Colonic mucosa (tissue), 4 donors: ENCODE data around the gene DHX35. TPM values are rescaled to one million over a fixed set of nuclear protein-coding genes. Genes with fewer than 3 reads are reported as not detected.

Experiments
- DNase-seq: peaks from one replicate; pipeline ENCODE4 v3.0.0-alpha.2; 2020
- H3K27ac ChIP-seq: fragments of 200-600 bp; one replicate; pipeline ENCODE4 v1.8.0; 2021
- H3K27me3 ChIP-seq: fragments of 200-600 bp; one replicate; pipeline ENCODE4 v1.8.0; 2021
- H3K36me3 ChIP-seq: fragments of 200-600 bp; one replicate; pipeline ENCODE4 v1.8.0; 2021
- H3K4me1 ChIP-seq: fragments of 200-600 bp; one replicate; pipeline ENCODE4 v1.8.0; 2021; ENCODE audit warnings: mild to moderate bottlenecking
- H3K4me3 ChIP-seq: fragments of 200-600 bp; one replicate; pipeline ENCODE4 v1.8.0; 2021
- H3K9ac ChIP-seq, 2 donors: one replicate each; pipeline ENCODE4 v1.7.0; 2013; ENCODE audit warnings: control low read depth in 2 of 2, low read depth in 2 of 2, low read length in 2 of 2
- H3K9me3 ChIP-seq: fragments of 200-600 bp; one replicate; pipeline ENCODE4 v1.8.0; 2021
- CTCF ChIP-seq: fragments of 200-600 bp; IDR thresholded peaks from one replicate; pipeline ENCODE4 v1.8.0; 2022; ENCODE audit warnings: antibody characterized with exemption, mild to moderate bottlenecking
- intact Hi-C: fragments of 100-400 bp; cut with DNase I; formaldehyde crosslinking; loops from one replicate; pipeline ENCODE4 v1.14.1; 2022
- total RNA-seq, 2 donors: library from RNA; stranded (reverse); fragmentation: NEBNext Ultra II Directional in 1 of 2; extraction: Animal tissue kit (Norgen Biotek cat#: 25700) in 1 of 2; gene quantifications; one replicate each; pipeline ENCODE4 v1.2.1, GENCODE V29; 2021
- donor health status: healthy.
- donor health status: DM: no; HTN: no; CAD: no.
- donor health status: DM: no; HTN: no; CAD: no.

The DHX35 gene
- total RNA-seq, 2 donors from 2014 or later = 16.3 to 16.9 TPM

GRCh38 chr20:39009348-39009747, 47.2 kb downstream of the DHX35 start:
- Histone ChIP-seq H3K36me3 (no peaks in the 10 kb centered on the region), H3K4me3 (no peak overlapping the region), H3K9me3 (no peaks in the 10 kb centered on the region), H3K9ac (no peak overlapping the region), H3K27me3 (no peaks in the 10 kb centered on the region), H3K4me1 (peaks cover 6% of the 10 kb centered on the region), H3K27ac (peak overlapping the region; percentile 62)
- TF ChIP-seq CTCF = no peak
- intact Hi-C loops = no loop called here
- peak; percentile 39 for DNase-seq

- intact Hi-C loops = no loop called here
- no peak for TF ChIP-seq CTCF
- DNase-seq = no peak
- Histone ChIP-seq H3K27me3 (no peaks in the 10 kb centered on the region), H3K4me3 (no peak overlapping the region), H3K9ac (no peak overlapping the region), H3K9me3 (no peaks in the 10 kb centered on the region), H3K27ac (no peak overlapping the region), H3K36me3 (no peaks in the 10 kb centered on the region), H3K4me1 (no peaks in the 10 kb centered on the region)
Observed at GRCh38 chr20:39010496-39010895, 48.4 kb downstream of the DHX35 start.

GRCh38 chr20:39013662-39014109, 51.5 kb downstream of the DHX35 start:
- TF ChIP-seq CTCF = no peak
- peak; percentile 36 for DNase-seq
- Histone ChIP-seq H3K9me3 (no peaks in the 10 kb centered on the region), H3K4me3 (no peak overlapping the region), H3K9ac (no peak overlapping the region), H3K27ac (peak overlapping the region; percentile 63), H3K27me3 (no peaks in the 10 kb centered on the region), H3K36me3 (no peaks in the 10 kb centered on the region), H3K4me1 (no peaks in the 10 kb centered on the region)
- intact Hi-C loops = no loop called here

GRCh38 chr20:39016041-39016440, 53.9 kb downstream of the DHX35 start:
- no peaks in the 10 kb centered on the region for H3K4me1 ChIP-seq
- no peak overlapping the region for H3K27ac ChIP-seq
- H3K4me3 ChIP-seq = no peak overlapping the region
- no peaks in the 10 kb centered on the region for H3K27me3 ChIP-seq
- DNase-seq = no peak
- no peak for TF ChIP-seq CTCF
- intact Hi-C loops = no loop called here
- H3K9me3 ChIP-seq = no peaks in the 10 kb centered on the region
- no peak overlapping the region for H3K9ac ChIP-seq
- no peaks in the 10 kb centered on the region for H3K36me3 ChIP-seq

- TF ChIP-seq CTCF = no peak
- intact Hi-C loops = no loop called here
- H3K36me3 ChIP-seq = no peaks in the 10 kb centered on the region
- H3K4me3 ChIP-seq = no peak overlapping the region
- H3K4me1 ChIP-seq = no peaks in the 10 kb centered on the region
- no peaks in the 10 kb centered on the region for H3K9me3 ChIP-seq
- H3K27me3 ChIP-seq = no peaks in the 10 kb centered on the region
- H3K27ac ChIP-seq = no peak overlapping the region
- H3K9ac ChIP-seq = no peak overlapping the region
- no peak for DNase-seq
Observed at GRCh38 chr20:39016506-39016905, 54.4 kb downstream of the DHX35 start.

GRCh38 chr20:39019027-39019426, 56.9 kb downstream of the DHX35 start:
- intact Hi-C loops = no loop called here
- H3K36me3 ChIP-seq = no peaks in the 10 kb centered on the region

More at GRCh38 chr20:39019027-39019426, 56.9 kb downstream of the DHX35 start:
- Histone ChIP-seq H3K9ac (no peak overlapping the region), H3K4me3 (no peak overlapping the region), H3K9me3 (no peaks in the 10 kb centered on the region), H3K27me3 (no peaks in the 10 kb centered on the region), H3K27ac (no peak overlapping the region), H3K4me1 (no peaks in the 10 kb centered on the region)
- DNase-seq = no peak
- no peak for TF ChIP-seq CTCF
